ENCODE measurements around the gene RNF40. TPM values are rescaled to one million over a fixed set of nuclear protein-coding genes. Genes with fewer than 3 reads are reported as not detected.

The RNF40 gene
- total and polyA plus RNA-seq, 10 donors, result 38.1 to 111 (median 79.1) TPM

DNA sequence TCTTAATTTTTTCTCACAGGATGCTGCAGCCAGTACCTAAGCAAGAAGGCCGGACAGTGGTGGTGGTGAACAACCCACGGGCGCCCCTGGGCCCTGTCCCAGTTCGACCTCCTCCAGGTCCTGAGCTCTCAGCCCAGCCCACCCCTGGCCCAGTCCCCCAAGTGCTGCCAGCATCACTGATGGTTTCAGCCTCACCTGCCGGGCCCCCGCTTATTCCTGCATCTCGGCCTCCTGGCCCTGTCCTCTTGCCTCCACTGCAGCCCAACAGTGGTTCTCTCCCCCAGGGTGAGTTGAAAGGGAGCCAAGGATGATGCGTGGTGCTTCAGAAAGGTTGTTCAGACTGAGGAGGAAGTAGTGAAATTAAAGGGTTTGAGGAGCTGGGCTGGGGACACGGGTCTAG, 41.4 kb upstream of the RNF40 start:
- intact Hi-C loops (cut with DNase I; ENCODE audit: low total_unique reads), result loop anchor here (10.0 kb wide), 1 partner anchor 54 kb away; no protein-coding TSS in a partner anchor
- Histone ChIP-seq H3K36me3 (peaks cover 10 to 100% (median 99%) of the 10 kb centered on the region in 6 donors), H3K9me3 (no peaks in the 10 kb centered on the region), H3K27me3 (replicated peaks in 1 of 7) (no peaks in the 10 kb centered on the region), H3K4me1 (peaks cover 3 to 44% (median 25%) of the 10 kb centered on the region in 6 donors), H3K4me3 (no peak overlapping the region), H3K27ac (peak overlapping the region in 1 of 8 donors; percentile 9)
- WGBS, 5 donors, result 84 to 96% (median 85%) methylated on average over 8 to 9 of the region's 9 CpGs
- TF ChIP-seq POLR2AphosphoS5 (IDR thresholded peaks at IDR 0.05), result no peak
- no peak for DNase-seq

DNA sequence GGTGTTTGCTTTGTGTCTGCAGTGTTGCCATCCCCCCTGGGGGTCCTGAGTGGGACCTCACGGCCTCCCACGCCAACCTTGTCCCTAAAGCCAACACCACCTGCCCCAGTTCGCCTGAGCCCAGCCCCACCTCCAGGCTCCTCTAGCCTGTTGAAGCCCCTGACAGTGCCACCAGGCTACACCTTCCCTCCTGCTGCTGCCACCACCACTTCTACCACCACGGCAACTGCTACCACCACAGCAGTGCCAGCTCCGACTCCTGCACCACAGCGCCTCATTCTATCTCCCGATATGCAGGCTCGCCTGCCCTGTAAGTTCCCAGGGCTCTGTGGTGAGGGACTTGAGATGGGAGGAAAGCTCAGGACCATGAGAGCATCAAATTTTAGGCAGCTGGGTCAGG, 41.0 kb upstream of the RNF40 start:
- Histone ChIP-seq H3K27ac (peak overlapping the region in 2 of 8 donors; percentile 9 to 21), H3K4me3 (no peak overlapping the region), H3K4me1 (peaks cover 3 to 44% (median 26%) of the 10 kb centered on the region in 6 donors), H3K27me3 (replicated peaks in 1 of 7) (no peaks in the 10 kb centered on the region), H3K9me3 (no peaks in the 10 kb centered on the region), H3K36me3 (peaks cover 13 to 100% (median 96%) of the 10 kb centered on the region in 6 donors)
- no peak for DNase-seq
- TF ChIP-seq POLR2A (IDR thresholded peaks at IDR 0.05) (no peak), POLR2AphosphoS5 (IDR thresholded peaks at IDR 0.05) (peak in 2 of 3 donors; percentile 8 to 41)
- intact Hi-C loops (cut with DNase I; ENCODE audit: low total_unique reads), result loop anchor here (10.0 kb wide), 1 partner anchor 54 kb away; no protein-coding TSS in a partner anchor
- 94 to 97% (median 96%) methylated on average over 8 of the region's 8 CpGs for WGBS, 5 donors

DNA sequence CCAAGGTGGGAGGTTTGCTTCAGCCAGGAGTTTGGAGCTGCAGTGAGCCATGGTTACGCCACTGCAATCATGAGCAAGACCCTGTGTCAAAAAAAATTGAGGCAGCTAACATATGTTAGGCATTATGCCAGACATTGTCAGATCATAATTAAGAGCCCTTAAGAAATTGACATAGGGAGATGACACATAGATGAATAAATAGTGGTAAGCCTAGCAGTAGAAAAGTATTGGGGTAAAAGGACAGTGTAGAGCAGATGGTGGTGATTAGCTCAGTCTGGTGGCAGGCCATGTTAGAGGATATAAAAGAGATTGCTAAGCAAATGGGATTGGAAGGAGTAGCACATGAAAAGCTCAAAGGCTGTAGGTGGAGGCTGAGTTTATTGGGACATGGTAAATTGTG, 40.5 kb upstream of the RNF40 start:
- TF ChIP-seq POLR2A (IDR thresholded peaks at IDR 0.05) (no peak), POLR2AphosphoS5 (IDR thresholded peaks at IDR 0.05) (no peak)
- TF ChIP-seq, protein P1, sequence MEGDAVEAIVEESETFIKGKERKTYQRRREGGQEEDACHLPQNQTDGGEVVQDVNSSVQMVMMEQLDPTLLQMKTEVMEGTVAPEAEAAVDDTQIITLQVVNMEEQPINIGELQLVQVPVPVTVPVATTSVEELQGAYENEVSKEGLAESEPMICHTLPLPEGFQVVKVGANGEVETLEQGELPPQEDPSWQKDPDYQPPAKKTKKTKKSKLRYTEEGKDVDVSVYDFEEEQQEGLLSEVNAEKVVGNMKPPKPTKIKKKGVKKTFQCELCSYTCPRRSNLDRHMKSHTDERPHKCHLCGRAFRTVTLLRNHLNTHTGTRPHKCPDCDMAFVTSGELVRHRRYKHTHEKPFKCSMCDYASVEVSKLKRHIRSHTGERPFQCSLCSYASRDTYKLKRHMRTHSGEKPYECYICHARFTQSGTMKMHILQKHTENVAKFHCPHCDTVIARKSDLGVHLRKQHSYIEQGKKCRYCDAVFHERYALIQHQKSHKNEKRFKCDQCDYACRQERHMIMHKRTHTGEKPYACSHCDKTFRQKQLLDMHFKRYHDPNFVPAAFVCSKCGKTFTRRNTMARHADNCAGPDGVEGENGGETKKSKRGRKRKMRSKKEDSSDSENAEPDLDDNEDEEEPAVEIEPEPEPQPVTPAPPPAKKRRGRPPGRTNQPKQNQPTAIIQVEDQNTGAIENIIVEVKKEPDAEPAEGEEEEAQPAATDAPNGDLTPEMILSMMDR (IDR thresholded peaks at IDR 0.05 in 8 of 11, conservative IDR thresholded peaks at IDR 0.05 in 3 of 11), result no peak
- H3K4me3 ChIP-seq, result no peak overlapping the region
- intact Hi-C loops (cut with DNase I; ENCODE audit: low total_unique reads), result loop anchor here (10.0 kb wide), 1 partner anchor 53 kb away; no protein-coding TSS in a partner anchor
- peak overlapping the region in 2 of 8 donors; percentile 9 to 21 for H3K27ac ChIP-seq
- no peaks in the 10 kb centered on the region for H3K27me3 ChIP-seq (replicated peaks in 1 of 7)
- peaks cover 13 to 100% (median 94%) of the 10 kb centered on the region in 6 donors for H3K36me3 ChIP-seq
- 91 to 100% (median 96%) methylated on average over 1 of the region's 1 CpG for WGBS, 5 donors
- H3K9me3 ChIP-seq, result no peaks in the 10 kb centered on the region
- H3K4me1 ChIP-seq, result peaks cover 3 to 44% (median 25%) of the 10 kb centered on the region in 6 donors
- DNase-seq, result no peak

DNA sequence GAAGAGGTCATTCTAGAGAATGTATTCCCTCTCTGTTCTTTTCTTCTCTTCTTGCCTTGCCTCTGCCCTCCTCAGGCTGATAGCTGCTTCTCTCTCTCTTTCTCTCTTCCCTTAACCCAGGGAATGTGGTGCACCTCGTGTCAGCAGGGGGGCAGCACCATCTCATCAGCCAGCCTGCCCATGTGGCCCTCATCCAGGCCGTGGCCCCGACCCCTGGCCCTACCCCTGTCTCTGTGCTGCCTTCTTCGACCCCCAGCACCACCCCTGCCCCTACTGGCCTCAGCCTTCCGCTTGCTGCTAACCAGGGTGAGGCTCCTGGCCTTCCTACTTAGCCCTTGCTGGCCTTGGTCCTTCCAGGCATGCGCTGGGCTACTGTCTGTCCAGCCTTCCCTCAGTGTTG, 39.7 kb upstream of the RNF40 start:
- peak overlapping the region in 5 of 8 donors; percentile 12 to 75 (median 16) for H3K27ac ChIP-seq
- H3K36me3 ChIP-seq, result peaks cover 13 to 100% (median 89%) of the 10 kb centered on the region in 6 donors
- TF ChIP-seq POLR2AphosphoS5 (IDR thresholded peaks at IDR 0.05) (peak; percentile 38 to 80 (median 56)), POLR2A (IDR thresholded peaks at IDR 0.05) (no peak)
- TF ChIP-seq, protein P1 (IDR thresholded peaks at IDR 0.05 in 8 of 11, conservative IDR thresholded peaks at IDR 0.05 in 3 of 11), result peak in 5 of 11 experiments; percentile 17 to 40 (median 34)
- no peaks in the 10 kb centered on the region for H3K9me3 ChIP-seq
- H3K4me1 ChIP-seq, result peaks cover 3 to 44% (median 21%) of the 10 kb centered on the region in 6 donors
- intact Hi-C loops (cut with DNase I; ENCODE audit: low total_unique reads), result loop anchor here (10.0 kb wide), 1 partner anchor 52 kb away; no protein-coding TSS in a partner anchor
- no peak overlapping the region for H3K4me3 ChIP-seq
- H3K27me3 ChIP-seq (replicated peaks in 1 of 7), result no peaks in the 10 kb centered on the region
- peak; percentile 74 for DNase-seq
- WGBS, 5 donors, result 61 to 77% (median 69%) methylated on average over 6 of the region's 6 CpGs

DNA sequence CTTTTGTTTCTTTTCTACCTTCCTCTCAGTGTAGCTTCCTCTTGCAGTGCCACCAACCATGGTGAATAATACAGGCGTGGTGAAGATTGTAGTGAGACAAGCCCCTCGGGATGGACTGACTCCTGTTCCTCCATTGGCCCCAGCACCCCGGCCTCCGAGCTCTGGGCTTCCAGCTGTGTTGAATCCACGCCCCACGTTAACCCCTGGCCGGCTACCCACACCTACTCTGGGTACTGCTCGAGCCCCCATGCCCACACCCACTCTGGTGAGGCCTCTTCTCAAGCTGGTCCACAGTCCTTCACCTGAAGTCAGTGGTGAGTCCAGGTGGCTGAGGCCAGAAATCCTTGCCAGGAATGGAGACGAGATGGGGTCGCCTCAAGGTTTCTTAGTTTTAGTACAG, 39.2 kb upstream of the RNF40 start:
- Histone ChIP-seq H3K36me3 (peaks cover 13 to 100% (median 87%) of the 10 kb centered on the region in 6 donors), H3K4me3 (no peak overlapping the region), H3K27ac (peak overlapping the region in 2 of 8 donors; percentile 16 to 75), H3K9me3 (no peaks in the 10 kb centered on the region), H3K4me1 (peaks cover 3 to 44% (median 21%) of the 10 kb centered on the region in 6 donors), H3K27me3 (replicated peaks in 1 of 7) (no peaks in the 10 kb centered on the region)
- WGBS, 5 donors, result 82 to 93% (median 91%) methylated on average over 10 of the region's 10 CpGs
- TF ChIP-seq POLR2AphosphoS5 (IDR thresholded peaks at IDR 0.05), result no peak
- TF ChIP-seq, protein P1 (IDR thresholded peaks at IDR 0.05 in 8 of 11, conservative IDR thresholded peaks at IDR 0.05 in 3 of 11), result no peak
- no peak for TF ChIP-seq POLR2A (IDR thresholded peaks at IDR 0.05)
- intact Hi-C loops (cut with DNase I; ENCODE audit: low total_unique reads), result loop anchor here (10.0 kb wide), 1 partner anchor 52 kb away; no protein-coding TSS in a partner anchor
- no peak for DNase-seq
